Measurements from ENCODE around the gene CYP27A1.
"Not testable (repeated sequence)": the region's sequence is repeated elsewhere in the genome, so short reads cannot be mapped to it uniquely, and the experiment has no call there.

Gene CYP27A1

DNA sequence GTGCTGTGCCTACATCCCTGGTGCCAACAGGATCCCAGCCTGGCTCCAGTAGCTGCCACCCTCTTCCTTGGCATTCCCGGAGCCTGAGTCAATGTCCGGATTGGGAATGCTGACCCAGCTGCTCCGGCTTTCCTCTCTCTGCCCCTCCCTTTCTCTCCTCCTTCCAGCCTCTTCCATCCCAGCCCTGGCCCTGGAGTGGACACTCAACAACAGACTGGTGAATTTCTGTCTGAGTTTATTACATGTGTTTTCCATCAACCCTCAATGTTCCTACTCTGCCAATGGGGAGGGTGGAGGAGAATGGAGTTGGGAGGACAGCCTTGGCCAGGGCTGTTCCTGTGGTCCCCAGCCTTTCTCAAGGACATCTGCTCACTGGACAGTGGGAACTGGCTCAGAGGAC, 50.6 kb downstream of the CYP27A1 start:
- no peak overlapping the region for H3K4me3 ChIP-seq (ENCODE audit: low read depth, low read length)
- no peaks in the 10 kb centered on the region for H3K36me3 ChIP-seq (replicated peaks)
- no peak for DNase-seq
- peaks cover 31% of the 10 kb centered on the region for H3K27me3 ChIP-seq (replicated peaks)
- in situ Hi-C loops (cut with HindIII; ENCODE audit: low pct_ligation_motif_present, low sequenced_read_pairs): no loop called here
- TF ChIP-seq, protein P1, sequence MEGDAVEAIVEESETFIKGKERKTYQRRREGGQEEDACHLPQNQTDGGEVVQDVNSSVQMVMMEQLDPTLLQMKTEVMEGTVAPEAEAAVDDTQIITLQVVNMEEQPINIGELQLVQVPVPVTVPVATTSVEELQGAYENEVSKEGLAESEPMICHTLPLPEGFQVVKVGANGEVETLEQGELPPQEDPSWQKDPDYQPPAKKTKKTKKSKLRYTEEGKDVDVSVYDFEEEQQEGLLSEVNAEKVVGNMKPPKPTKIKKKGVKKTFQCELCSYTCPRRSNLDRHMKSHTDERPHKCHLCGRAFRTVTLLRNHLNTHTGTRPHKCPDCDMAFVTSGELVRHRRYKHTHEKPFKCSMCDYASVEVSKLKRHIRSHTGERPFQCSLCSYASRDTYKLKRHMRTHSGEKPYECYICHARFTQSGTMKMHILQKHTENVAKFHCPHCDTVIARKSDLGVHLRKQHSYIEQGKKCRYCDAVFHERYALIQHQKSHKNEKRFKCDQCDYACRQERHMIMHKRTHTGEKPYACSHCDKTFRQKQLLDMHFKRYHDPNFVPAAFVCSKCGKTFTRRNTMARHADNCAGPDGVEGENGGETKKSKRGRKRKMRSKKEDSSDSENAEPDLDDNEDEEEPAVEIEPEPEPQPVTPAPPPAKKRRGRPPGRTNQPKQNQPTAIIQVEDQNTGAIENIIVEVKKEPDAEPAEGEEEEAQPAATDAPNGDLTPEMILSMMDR (IDR thresholded peaks at IDR 0.05; ENCODE audit: low read depth, low read length, missing control alignments): no peak
- no peak overlapping the region for H3K27ac ChIP-seq

GRCh38 chr2:218833023-218833609, 51.2 kb downstream of the CYP27A1 start:
- TF ChIP-seq, protein P1 (IDR thresholded peaks at IDR 0.05; ENCODE audit: low read depth, low read length, missing control alignments): no peak
- Histone ChIP-seq H3K27me3 (replicated peaks) (peaks cover 30% of the 10 kb centered on the region), H3K36me3 (replicated peaks) (no peaks in the 10 kb centered on the region), H3K27ac (no peak overlapping the region), H3K4me3 (ENCODE audit: low read depth, low read length) (no peak overlapping the region)
- in situ Hi-C loops (cut with HindIII; ENCODE audit: low pct_ligation_motif_present, low sequenced_read_pairs): no loop called here
- DNase-seq: no peak

GRCh38 chr2:218834685-218835084, 52.7 kb downstream of the CYP27A1 start:
- TF ChIP-seq, protein P1 (IDR thresholded peaks at IDR 0.05; ENCODE audit: low read depth, low read length, missing control alignments): no peak
- DNase-seq: no peak
- in situ Hi-C loops (cut with HindIII; ENCODE audit: low pct_ligation_motif_present, low sequenced_read_pairs): no loop called here
- H3K27me3 ChIP-seq (replicated peaks): peaks cover 29% of the 10 kb centered on the region
- H3K27ac ChIP-seq: no peak overlapping the region
- H3K36me3 ChIP-seq (replicated peaks): no peaks in the 10 kb centered on the region
- no peak overlapping the region for H3K4me3 ChIP-seq (ENCODE audit: low read depth, low read length)

DNA sequence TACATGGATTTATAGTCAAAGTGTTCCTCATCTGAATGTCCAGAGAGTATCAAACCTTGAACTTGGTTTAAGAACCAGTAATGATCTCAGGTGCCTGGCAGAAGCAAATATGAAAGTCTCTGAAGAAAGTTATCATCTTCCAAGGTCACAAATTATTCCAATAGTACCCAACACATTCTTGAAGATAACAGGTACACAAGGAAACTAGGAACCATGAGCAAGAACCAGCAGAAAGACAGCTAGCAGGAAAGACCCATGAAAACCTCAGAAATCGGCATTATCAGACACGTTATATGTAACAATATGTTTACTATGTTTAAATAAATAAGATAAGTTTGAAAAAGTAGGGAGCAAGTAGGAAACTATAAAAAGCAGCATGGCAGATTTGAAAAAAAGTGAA, 55.5 kb downstream of the CYP27A1 start:
- H3K27me3 ChIP-seq (replicated peaks): peaks cover 12% of the 10 kb centered on the region
- in situ Hi-C loops (cut with HindIII; ENCODE audit: low pct_ligation_motif_present, low sequenced_read_pairs): no loop called here
- H3K27ac ChIP-seq: no peak overlapping the region
- DNase-seq: no peak
- H3K36me3 ChIP-seq (replicated peaks): no peaks in the 10 kb centered on the region
- no peak overlapping the region for H3K4me3 ChIP-seq (ENCODE audit: low read depth, low read length)
- TF ChIP-seq, protein P1 (IDR thresholded peaks at IDR 0.05; ENCODE audit: low read depth, low read length, missing control alignments): no peak

DNA sequence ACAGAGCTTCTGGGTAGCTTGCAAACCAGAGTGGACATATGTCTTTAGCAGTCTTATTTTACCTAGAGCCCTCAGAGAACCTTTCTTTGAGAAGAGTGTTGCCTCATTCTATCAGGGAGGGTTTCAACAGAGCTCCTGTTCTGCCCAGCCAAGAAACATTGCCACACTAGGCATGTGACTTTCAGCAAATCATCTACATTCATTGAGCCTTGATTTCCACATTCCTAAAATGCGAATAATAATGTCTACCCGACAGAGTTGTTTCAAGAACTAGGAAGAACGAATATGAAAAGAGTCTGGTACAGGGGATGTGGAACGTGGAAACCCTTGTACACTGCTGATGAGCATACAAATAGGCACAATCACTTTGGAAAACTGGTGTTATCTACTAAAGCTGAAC, 57.5 kb downstream of the CYP27A1 start:
- H3K36me3 ChIP-seq (replicated peaks): no peaks in the 10 kb centered on the region
- in situ Hi-C loops (cut with HindIII; ENCODE audit: low pct_ligation_motif_present, low sequenced_read_pairs): no loop called here
- TF ChIP-seq, protein P1 (IDR thresholded peaks at IDR 0.05; ENCODE audit: low read depth, low read length, missing control alignments): no peak
- H3K27ac ChIP-seq: no peak overlapping the region
- DNase-seq: peak; percentile 9
- no peaks in the 10 kb centered on the region for H3K27me3 ChIP-seq (replicated peaks)
- H3K4me3 ChIP-seq (ENCODE audit: low read depth, low read length): no peak overlapping the region

- H3K27me3 ChIP-seq (replicated peaks): no peaks in the 10 kb centered on the region
- DNase-seq: no peak
- H3K36me3 ChIP-seq (replicated peaks): no peaks in the 10 kb centered on the region
- TF ChIP-seq, protein P1 (IDR thresholded peaks at IDR 0.05; ENCODE audit: low read depth, low read length, missing control alignments): no peak
- H3K4me3 ChIP-seq (ENCODE audit: low read depth, low read length): no peak overlapping the region
- in situ Hi-C loops (cut with HindIII; ENCODE audit: low pct_ligation_motif_present, low sequenced_read_pairs): no loop called here
- H3K27ac ChIP-seq: no peak overlapping the region
These were observed 57.9 kb downstream of the CYP27A1 start for GRCh38 chr2:218839888-218840287.

DNA sequence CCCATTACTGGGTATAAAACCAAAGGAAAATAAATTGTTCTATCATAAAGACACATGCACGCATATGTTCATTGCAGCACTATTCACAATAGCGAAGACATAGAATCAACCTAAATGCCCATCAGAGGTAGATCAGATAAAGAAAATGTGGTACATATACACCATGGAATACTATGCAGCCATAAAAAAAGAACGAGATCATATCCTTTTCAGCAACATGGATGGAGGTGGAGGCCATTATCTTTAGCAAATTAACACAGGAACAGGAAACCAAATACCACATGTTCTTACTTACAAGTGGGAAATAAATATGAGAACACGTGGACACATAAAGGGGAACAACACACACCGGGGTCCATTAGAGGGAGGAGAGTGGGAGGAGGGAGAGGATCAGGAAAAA, 62.4 kb downstream of the CYP27A1 start:
- H3K4me3 ChIP-seq (ENCODE audit: low read depth, low read length); H3K27ac ChIP-seq; in situ Hi-C loops (cut with HindIII; ENCODE audit: low pct_ligation_motif_present, low sequenced_read_pairs); H3K27me3 ChIP-seq (replicated peaks); DNase-seq; H3K36me3 ChIP-seq (replicated peaks): not testable (repeated sequence)

DNA sequence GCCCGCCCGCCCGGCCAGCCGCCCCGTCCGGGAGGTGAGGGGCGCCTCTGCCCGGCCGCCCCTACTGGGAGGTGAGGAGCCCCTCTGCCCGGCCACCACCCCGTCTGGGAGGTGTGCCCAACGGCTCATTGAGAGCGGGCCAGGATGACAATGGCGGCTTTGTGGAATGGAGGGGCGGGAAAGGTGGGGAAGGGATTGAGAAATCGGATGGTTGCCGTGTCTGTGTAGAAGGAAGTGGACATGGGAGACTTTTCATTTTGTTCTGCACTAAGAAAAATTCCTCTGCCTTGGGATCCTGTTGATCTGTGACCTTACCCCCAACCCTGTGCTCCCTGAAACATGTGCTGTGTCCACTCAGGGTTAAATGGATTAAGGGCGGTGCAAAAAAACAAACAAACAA, 65.0 kb downstream of the CYP27A1 start:
- in situ Hi-C loops (cut with HindIII; ENCODE audit: low pct_ligation_motif_present, low sequenced_read_pairs); H3K27ac ChIP-seq; H3K36me3 ChIP-seq (replicated peaks); H3K4me3 ChIP-seq (ENCODE audit: low read depth, low read length); DNase-seq; H3K27me3 ChIP-seq (replicated peaks): not testable (repeated sequence)

Measured in brain microvascular endothelial cell (primary cell).